ENCODE data around the gene CIP2A.

The CIP2A gene

GRCh38 chr3:108509871-108510270, 79.4 kb downstream of the CIP2A start:
- no peak for DNase-seq

GRCh38 chr3:108509263-108509662, 80.0 kb downstream of the CIP2A start:
- no peak for DNase-seq

GRCh38 chr3:108507902-108508301, 81.3 kb downstream of the CIP2A start:
- no peak for DNase-seq

GRCh38 chr3:108505811-108506210, 83.4 kb downstream of the CIP2A start:
- DNase-seq = no peak

- no peak for DNase-seq
Observed at GRCh38 chr3:108503722-108504121, 85.5 kb downstream of the CIP2A start.

- DNase-seq = no peak
Observed at GRCh38 chr3:108501535-108501934, 87.7 kb downstream of the CIP2A start.

GRCh38 chr3:108500728-108501127, 88.5 kb downstream of the CIP2A start:
- DNase-seq = no peak

Data from T-helper 1 cell (primary cell).